HL-60/S4 treated with retinoic acid at 250 ng/mL for 4 days and 3 days (cell line): ENCODE results near the gene CD7.

ENCODE experiments used
- in situ Hi-C: fragments of 300-500 bp; cut with MboI; formaldehyde crosslinking; loops from 2 replicates; pipeline ENCODE4 v1.7.0; 2022; ENCODE audit warnings: low sequenced_read_pairs

Gene CD7

DNA sequence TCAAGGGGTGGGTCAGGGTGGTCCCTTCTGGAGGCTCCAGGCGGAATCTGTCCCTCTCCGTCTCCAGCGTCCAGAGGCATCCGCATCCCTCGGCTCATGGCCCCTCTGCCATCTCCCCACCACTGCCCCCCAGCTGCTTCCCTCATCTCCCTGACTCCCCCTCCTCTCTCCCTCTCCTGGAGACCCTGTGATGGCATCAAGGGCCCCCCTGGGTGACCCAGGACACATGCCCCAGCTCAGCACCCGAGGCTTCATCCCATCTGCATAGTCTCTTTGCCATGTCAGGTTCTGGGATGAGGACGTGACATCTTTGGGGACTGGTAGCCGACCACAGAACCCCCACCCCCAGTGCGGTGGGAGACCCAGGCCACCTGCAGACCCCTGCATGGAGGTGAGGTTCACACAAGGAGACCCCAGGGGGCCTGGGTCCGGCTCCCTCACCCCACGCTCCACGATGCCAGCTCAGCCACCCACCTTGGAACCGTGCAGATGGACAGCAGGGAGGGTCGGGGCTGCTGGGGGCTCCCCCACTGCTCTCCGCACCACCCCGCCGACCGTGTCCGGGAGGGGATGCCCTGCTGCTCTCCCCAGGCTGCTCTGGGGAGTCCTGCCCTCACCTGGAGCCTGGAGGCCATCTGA, 12.4 kb upstream of the CD7 start:
- in situ Hi-C loops = no loop called here

DNA sequence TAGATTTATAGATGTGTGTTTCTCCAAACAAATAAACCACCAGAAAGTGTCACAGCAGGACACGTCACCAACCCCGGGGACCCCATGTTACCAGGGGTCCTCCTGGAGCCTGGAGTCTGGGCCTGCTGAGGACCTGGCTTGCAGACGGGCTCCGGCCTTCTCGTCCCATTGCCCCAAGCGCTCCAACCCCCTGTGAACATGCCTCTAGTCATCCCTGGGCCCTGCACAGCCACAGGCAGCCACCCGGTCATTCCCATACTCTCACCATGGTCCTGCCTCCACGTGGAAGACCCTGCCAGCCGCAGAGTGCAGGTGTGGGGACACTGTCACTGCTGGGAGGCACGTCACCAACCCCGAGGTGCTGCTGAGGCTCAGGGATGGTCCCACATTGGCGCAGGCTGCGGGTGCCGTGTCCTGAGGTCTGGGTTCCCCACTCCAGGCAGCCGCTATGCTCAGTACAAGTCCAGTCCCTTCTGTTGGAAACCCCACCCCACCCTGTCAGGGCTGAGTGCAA, 11.6 kb upstream of the CD7 start:
- in situ Hi-C loops = no loop called here

- in situ Hi-C loops = no loop called here
Observed at GRCh38 chr17:82328141-82328993, 11.0 kb upstream of the CD7 start.

- in situ Hi-C loops = no loop called here
Observed at GRCh38 chr17:82327757-82328140, 10.3 kb upstream of the CD7 start.

DNA sequence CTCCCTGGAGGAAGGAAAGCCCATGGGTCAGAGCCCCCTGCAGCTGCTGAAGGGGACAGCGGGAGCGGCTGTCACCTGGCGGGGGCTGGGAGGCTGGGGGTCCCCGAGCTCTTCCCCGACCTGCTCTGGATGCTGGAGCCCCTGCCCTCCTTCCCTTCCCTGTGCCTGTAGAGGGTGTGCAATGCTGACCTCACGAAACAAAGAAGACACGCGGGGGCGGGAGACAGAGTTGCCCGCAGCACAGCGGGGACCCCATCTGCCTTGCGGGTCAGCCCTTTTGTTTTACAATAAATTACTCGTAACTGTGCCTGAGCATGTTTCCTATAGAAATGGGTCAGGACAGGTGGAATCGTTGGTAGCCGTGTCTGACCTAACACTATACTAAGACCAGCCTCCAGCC, 9.9 kb upstream of the CD7 start:
- in situ Hi-C loops = no loop called here

GRCh38 chr17:82325286-82326180, 8.1 kb upstream of the CD7 start:
- in situ Hi-C loops = no loop called here

DNA sequence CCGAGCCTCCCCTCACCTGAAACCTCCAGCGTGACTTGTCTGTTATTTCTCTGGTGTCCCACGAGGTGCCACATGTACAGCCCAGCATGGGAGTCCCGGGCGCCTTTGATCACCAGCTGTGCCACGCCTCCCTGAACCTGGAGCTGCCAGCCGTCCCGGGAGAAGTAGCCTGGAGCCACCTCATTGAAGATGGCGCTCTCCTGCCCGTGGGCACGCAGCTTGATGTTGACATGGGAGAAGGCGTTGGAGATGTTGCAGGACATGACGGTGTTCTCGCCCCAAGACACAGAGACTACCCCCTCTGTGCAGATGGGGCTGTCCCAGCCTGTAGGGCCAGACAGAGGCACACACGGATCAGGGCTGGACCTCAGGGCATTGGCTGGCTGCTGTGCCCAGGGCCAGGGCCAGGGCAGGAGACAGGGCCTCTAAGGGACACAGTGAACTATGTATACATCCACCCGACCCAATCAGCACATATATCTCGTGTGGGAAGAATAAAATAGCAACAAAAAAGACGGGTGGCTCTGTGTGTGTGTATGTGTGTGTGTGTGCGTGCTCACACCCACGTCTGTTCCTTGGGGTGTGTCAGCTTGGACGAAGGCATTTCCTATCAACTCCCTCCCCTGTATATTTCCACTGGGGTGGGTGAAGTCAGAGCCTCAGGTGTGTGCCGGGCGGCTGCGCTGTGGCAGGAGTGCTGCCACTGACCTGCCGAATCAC, 7.3 kb upstream of the CD7 start:
- in situ Hi-C loops = no loop called here

DNA sequence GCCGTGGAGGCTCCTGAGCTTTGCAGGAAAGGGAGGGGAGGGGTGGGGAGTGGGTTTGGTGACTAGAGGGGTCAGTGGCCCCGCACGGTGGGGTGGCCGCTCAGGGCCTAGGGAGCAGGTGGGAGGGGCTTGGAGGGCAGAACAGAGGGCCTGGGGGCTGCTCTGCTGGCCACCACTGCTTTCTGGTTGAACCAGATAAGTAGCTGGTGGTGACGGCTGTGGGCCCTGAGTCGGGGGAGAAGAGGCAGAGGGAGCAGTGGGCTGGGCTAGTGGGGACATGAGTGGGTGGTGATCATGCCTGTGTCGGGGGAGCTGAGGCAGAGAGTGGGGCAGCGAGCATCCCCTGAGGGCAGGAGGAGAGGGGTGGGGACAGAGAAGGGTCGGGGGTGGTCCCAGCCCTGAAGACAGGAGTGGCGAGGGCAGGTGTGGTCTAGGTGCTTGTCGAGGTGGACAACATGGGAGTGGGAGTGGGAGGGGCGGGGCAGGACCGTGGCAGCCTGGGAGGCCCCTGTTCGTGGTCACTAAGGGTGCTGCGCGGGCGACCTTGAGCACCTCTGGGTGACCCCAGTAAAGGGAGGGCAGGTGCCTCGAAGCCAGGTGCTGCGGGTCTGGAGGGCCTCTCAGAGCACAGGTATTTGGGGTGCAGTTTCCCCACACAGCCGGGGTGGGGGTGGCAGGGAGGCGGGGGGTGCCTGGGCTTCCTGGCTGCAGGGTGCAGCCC, 6.3 kb upstream of the CD7 start:
- in situ Hi-C loops = no loop called here

DNA sequence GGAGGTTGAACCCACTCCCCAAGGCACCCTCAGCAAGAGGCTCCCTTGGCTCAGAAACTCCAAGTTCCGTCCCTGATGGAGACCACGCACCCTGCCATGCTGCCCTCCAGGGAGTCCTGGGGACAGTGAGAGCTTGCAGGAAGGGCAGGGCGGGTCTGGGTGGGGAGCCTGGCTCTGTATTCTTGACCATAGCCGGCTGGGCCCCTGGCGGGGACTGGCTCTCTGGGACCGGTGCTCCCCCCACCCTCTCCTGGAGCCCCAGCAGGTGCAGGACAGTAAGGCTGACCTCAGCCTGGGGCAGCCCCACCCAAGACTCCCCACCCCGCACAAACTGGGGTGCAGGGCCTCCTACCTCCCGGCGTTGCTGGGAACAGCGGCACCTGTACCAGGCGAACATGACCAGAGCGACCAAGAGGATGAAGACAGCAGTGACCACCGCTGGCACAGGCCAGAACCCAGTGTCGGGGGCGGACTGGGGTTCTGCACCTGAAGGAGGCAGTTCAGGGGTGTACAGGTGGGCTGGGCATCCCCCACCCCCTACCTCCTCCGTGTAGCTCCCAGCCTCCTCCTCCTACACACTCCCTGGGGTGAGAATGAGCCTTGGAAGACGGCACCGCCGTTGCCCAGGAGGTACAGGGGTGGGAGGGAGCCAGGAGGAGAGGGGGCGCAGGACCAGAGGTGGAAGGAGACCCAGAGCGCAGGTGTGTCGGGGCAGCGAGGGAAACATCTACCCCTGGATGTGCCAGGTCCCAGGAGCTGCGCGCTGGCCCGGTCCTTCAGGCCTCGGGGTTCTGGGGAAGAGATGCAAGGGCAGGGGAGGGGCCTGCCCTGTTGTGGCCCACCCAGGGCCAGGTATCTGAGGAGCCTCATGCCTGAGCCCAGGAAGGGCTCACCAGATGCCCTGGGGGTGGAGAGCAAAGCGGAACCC, 5.4 kb upstream of the CD7 start:
- in situ Hi-C loops = no loop called here

- in situ Hi-C loops = no loop called here
Observed at GRCh38 chr17:82321947-82322466, 4.6 kb upstream of the CD7 start.

GRCh38 chr17:82320956-82321927, 3.8 kb upstream of the CD7 start:
- in situ Hi-C loops = no loop called here

DNA sequence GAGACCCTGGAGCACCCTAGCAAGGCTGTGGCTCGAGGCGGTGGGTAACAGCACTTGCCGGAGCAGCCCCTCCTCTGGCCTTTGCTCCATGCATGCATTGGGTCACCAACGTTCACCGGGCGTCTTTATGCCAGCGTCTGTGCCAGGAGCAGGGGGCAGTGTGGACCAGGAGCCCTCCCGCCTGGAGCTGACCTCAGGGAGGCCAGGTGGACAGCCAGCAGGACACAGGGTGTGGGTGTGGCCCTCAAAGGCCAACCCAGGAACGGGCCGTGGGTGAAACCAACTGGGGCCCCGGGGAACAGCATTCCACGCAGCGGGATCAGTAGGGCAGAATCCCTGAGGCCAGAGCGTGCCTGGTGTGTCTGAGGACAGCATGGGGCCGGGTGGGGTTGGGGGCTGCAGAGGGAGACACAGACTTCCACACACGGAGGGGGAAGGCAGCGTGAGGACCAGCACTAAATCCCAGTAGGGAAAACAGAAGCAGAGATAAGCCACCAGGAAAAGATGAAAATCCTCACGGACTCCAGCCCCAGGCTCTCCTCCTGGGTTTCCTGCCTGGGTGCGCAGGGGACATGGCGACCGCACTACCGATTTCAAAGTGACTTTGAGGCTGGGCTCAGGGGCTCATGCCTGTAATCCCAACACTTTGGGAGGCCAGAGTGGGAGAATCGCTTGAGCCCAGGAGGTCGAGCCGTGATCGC, 2.9 kb upstream of the CD7 start:
- in situ Hi-C loops = no loop called here

GRCh38 chr17:82319619-82320062, 2.2 kb upstream of the CD7 start:
- in situ Hi-C loops = no loop called here

DNA sequence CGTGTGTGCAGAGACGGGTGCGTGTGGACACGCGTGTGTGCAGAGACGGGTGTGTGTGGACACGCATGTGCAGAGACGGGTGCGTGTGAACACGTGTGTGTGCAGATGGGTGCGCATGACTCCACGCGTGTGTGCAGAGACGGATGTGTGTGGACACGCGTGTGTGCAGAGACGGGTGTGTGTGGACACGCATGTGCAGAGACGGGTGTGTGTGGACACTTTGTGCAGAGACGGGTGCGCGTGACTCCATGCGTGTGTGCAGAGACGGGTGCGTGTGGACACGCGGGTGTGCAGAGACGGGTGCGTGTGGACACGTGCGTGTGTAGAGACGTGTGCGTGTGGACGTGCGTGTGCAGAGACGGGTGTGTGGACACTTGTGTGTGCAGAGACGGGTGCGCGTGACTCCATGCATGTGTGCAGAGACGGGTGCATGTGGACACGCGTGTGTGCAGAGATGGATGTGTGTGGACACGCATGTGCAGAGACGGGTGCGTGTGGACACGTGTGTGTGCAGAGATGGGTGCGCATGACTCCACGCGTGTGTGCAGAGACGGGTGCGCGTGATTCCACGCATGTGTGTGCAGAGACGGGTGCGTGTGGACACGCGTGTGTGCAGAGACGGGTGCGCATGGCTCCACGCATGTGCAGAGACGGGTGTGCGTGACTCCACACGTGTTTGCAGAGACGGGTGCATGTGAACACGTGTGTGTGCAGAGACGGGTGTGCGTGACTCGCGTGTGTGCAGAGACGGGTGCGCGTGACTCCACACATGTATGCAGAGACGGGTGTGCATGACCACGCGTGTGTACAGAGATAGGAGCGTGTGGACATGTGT, 1.6 kb upstream of the CD7 start:
- in situ Hi-C loops = no loop called here

GRCh38 chr17:82318169-82318498, 726 bp upstream of the CD7 start:
- in situ Hi-C loops = no loop called here
